IPS DF 19.7 (cell line): Measurements from ENCODE around the gene COQ10B.

Experiments used
- DNase-seq: peaks from one replicate; pipeline ENCODE4 v3.0.0-alpha.2; 2013; ENCODE audit warnings: low read depth, low spot score

COQ10B gene

DNA sequence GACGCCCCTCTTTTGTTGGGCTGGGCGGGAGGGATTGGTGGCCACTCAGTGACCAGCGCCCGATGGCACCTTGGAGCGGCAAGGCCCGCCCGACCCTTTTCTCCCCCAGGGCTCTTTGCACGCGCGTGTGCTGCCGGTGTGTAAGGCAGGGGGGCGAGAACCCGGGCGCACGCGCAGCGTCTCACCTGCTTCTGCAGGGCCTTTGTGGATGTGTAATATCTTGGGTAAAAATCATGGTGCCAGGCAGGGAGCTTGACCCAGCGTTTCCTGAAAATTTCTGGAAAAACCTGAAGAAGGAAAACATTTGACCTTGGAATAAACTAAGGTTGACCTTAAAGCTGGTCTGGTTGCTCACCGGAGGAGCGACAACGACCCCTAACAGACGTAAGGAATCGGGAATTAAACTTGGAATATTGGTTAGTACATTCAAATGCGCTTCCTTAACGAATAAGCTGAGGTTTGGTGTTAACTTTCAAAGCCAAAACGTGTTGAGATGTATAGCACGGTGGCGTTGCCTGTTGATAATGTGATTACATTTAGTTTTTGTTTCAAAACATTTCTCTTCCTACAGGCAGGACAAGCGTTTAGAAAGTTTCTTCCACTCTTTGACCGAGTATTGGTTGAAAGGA, 47.3 kb downstream of the COQ10B start:
- DNase-seq = no peak

DNA sequence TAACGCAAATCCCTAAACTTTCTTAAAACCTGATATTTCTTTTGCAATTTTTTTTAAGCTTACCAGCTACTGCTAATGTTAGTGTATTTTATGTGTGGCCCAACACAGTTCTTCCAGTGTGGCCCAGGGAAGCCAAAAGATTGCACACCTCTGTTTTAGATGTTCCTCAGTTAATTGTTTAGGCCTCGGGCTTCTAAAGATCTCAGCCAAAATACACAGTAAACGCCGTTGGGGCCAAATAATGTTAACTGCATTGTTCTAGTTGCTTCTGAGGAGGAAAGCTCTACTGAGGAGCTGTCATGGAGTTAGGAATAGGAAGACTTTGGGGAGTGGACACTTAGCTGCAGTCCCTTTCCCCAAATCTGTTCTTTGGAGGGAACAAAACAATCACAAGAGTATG, 48.8 kb downstream of the COQ10B start:
- DNase-seq = no peak

DNA sequence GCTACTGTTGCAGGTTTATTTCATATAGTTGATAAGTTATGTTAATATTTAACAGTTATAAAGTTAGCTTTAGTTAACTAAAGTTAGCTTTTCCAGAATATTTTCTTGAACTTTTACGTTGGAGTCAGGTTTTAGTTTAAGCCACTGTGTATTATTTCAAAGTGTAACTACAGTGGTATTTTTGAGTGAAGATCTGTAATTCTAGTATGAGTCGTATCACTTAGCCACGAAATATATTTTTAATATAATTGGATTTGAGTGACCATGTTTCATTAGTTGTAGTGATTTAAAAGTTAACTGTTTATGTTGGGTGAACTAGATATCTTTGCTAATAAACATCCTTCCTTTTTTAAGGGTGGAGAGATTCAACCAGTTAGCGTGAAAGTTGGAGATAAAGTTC, 49.3 kb downstream of the COQ10B start:
- DNase-seq = no peak

DNA sequence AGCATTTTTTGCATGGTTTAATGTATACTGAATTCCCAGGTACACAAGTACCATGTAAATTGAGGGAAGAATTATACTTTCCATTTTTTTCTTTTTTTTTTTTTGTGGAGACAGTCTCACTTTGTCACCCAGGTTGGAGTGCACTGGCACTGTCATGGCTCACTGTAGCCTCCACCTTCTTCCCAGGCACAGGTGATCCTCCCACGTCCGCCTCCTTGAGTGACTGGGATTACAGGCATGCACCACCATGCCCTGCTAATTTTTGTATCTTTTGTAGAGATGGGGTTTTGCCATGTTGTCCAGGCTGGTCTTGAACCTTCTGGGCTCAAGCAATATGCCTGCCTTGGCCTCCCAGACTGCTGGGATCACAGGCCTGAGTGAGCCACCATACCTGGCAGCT, 50.6 kb downstream of the COQ10B start:
- no peak for DNase-seq

DNA sequence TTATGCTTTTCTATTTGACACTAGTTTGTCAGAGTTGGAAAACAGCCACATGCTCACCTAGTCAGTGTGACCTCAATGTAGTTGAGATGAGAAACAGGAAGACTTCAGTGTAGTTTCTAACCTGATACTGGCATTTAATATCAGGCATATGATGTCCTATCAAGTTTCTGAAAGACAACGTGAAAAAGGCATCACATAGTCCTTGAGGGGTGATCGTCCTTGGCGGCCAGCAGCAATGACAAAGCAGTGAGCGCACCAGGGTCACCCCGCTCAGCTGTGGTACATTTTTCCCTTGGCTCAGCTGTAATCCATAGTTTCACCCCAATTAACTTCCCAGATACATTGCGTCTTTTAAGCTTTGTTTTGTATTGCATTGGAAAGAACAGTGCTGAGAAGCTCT, 51.2 kb downstream of the COQ10B start:
- no peak for DNase-seq

DNA sequence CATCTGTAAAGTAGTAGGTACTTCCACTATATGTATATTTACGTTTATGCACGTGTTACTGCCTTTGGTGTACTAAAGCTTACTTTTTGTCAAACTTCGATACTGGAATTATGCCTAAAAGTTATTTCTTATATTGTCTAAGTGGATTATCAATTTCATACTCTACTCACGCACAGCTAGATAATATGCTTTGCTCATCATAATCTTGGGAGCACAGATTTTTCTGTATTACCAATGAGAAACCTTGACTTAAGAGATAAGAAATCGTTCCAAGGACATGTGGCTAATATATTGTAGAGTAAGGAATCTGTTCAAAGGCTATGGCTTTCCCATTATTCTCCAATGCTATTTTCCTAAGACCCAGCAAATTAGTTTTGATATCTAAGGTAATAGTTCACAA, 53.3 kb downstream of the COQ10B start:
- no peak for DNase-seq

DNA sequence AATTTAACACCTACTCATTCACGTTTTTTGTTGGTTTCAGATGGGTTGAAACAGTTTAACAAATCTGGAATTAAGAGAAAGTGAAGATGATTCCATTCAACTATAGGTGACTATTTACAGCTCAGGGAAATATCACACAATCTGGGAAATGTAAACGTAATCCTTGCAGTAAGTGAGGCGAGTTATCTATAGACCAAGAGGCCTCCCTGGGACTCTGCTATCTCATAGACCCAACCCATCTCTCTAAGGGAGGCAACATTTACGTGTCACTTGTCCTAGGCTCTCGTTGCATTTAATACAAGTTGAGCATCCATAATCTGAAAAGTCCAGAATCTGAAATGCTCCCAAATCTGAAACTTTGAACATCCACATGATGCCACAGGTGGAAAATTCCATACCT, 60.6 kb downstream of the COQ10B start:
- no peak for DNase-seq

DNA sequence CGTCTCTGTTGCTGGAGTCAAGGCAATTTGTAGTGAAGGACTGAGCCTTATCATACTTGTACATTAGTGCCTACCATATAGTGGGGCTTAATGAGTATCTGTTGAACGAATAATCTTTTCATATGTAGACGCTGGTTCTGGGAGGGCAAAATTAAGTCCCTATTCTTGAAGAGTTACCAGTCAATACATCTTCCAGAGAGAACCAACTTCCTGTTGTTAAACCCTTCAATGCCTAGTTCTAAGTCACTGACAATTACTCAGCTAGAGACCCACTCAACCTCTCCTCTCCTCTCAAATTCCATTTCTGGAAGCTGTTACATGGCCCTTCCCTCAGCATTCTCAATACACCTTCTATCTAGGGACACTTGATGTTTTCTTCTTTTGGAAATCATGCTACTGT, 61.4 kb downstream of the COQ10B start:
- DNase-seq = no peak

DNA sequence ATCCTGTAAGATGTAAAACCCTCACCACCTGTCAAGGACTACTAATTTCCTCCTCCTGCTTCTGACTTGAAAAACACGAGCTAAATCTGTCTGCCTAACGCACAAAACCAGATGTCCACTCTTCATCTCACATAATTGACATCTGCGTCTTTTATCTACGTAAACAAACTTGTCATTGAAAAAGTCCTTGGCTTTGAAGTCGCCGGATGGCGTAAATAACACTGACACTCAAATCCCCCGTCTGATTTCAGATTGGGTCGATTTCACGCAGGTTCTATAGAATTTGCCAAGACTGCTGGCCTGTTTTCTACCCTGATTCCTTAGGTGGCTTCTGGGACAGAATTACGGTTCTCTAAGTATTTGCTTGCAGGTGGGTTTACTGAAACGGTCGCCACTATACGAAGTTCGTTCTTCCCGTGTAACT, 62.0 kb downstream of the COQ10B start:
- no peak for DNase-seq

DNA sequence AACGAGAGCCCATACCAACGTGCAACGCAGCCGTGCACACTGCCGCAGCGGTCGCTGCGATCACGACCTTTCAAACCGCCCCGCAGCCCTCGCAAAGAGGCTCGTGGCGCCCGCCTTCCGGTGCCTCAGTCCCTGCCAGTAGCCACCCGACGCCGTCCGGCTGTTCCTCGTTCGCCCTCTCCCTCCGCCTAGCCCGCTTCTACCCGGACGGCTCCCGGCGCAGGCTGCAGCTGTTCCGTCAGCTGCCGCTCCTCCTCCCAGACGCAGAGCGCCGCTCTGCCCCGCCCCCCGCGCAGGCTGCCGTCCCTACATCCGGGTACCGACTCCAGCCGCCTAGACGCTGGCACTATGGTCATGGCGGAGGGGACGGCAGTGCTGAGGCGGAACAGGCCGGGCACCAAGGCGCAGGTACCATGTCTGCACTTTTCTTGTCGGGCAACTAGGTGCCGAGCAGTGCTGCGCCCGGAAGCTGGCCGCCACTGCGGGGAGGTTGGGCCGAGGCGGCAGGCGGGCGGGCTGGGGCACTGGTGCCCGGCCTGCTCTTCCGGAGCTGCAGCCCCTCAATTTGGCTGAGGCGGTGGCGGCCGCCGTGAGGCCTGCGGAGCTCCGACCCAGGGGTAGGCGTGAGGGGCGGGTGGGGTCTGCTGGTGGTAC, 62.5 kb downstream of the COQ10B start, which contains the start of gene MOB4:
TSS of gene MOB4 (plus strand) at position 328 of the 654 bp plus-strand sequence. CDS start at position 349, 21 bp downstream.
- DNase-seq = peak; percentile 74

DNA sequence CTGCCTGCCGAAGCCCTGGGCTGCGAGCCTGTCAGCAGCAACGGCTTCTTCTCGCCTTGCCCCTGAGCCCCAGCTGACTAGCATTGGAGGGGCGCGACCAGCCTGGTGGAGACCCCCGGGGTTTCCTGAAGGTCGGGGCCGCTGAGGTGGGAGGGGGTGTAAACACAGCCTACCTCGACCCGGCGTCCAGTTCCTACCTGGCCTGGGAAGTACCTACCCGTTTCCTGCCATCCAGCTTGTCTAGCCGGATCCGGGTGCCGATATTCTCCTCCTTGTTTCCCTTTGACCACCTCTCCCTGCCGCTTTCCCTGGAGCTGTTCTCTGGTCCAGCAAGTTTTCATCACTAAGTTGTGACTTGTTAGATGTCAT, 63.0 kb downstream of the COQ10B start:
- no peak for DNase-seq

DNA sequence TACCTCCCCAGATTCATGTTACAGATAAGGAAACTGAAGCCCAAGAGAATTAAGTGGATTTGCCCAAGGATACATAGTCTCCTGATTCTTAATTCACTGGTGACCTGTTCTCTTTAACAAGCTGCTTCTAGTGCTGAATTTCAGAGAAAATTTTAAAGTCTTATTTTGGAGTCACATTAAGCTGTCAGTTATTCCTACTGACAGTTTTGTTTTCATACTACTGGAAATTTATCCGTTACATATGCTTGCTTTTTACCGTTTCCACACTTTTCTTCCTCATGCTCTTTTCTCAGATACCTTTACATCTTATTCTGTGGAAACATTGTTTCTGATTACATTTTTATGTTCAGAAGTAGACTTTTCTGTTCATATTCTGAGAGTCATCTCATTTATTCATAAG, 63.8 kb downstream of the COQ10B start:
- no peak for DNase-seq
